Bronchial epithelial cell (primary cell): ENCODE data around the gene NFRKB. TPM values are rescaled to one million over a fixed set of nuclear protein-coding genes. Genes with fewer than 3 reads are reported as not detected.
A peak's percentile ranks its signal among the peaks of the same experiment; 100 is the strongest.

Source experiments
- DNase-seq: peaks from one replicate; pipeline ENCODE4 v3.0.0-alpha.2; 2010; ENCODE audit warnings: low read depth
- FAIRE-seq: peaks from 2 replicates; lab custom pipeline; 2011; peaks lifted over from hg19 to GRCh38; lab: Jason Lieb, UNC
- H3K27me3 ChIP-seq: 2 replicates; pipeline ENCODE4 v1.5.1; 2011; ENCODE audit warnings: low read length; ENCODE audit not compliant: control insufficient read depth, insufficient read depth
- H3K36me3 ChIP-seq: 2 replicates; pipeline ENCODE4 v1.5.1; 2011; ENCODE audit warnings: low read length; ENCODE audit not compliant: control insufficient read depth, insufficient read depth
- H3K4me3 ChIP-seq: 2 replicates; pipeline ENCODE4 v1.5.1; 2011; ENCODE audit warnings: mild to moderate bottlenecking, low read depth, low read length, control low read depth
- CTCF ChIP-seq: IDR thresholded peaks from 2 replicates; pipeline ENCODE4 v1.5.1; 2011; ENCODE audit warnings: mild to moderate bottlenecking, moderate library complexity, low read length, control low read depth, inconsistent platforms; ENCODE audit not compliant: insufficient read depth, severe bottlenecking
- total RNA-seq: library from RNA; depleted of rRNA; stranded (reverse); fragments of >200 nt; gene quantifications from 2 replicates; pipeline ENCODE4 v1.2.1, GENCODE V29; 2014

NFRKB gene
- total RNA-seq, 1 donor from 2014 or later: 26.3 TPM

GRCh38 chr11:129918361-129918760 lies 23.0 kb upstream of the NFRKB start:
- DNase-seq: no peak
- no peak for TF ChIP-seq CTCF
- Histone ChIP-seq H3K27me3 (no peaks in the 10 kb centered on the region), H3K4me3 (no peak overlapping the region), H3K36me3 (peaks cover 15% of the 10 kb centered on the region)
- FAIRE-seq: peak; percentile 7

GRCh38 chr11:129917231-129917630 lies 21.9 kb upstream of the NFRKB start:
- Histone ChIP-seq H3K27me3 (no peaks in the 10 kb centered on the region), H3K4me3 (no peak overlapping the region), H3K36me3 (peaks cover 12% of the 10 kb centered on the region)
- TF ChIP-seq CTCF: no peak
- DNase-seq: no peak
- no peak for FAIRE-seq

- DNase-seq (peak; percentile 22), FAIRE-seq (no peak)
- H3K36me3 ChIP-seq: peaks cover 8% of the 10 kb centered on the region
- no peak overlapping the region for H3K4me3 ChIP-seq
- TF ChIP-seq CTCF: no peak
- no peaks in the 10 kb centered on the region for H3K27me3 ChIP-seq
These were observed 15.9 kb upstream of the NFRKB start for GRCh38 chr11:129911298-129911697.

GRCh38 chr11:129910360-129910759 lies 15.0 kb upstream of the NFRKB start:
- no peak overlapping the region for H3K4me3 ChIP-seq
- FAIRE-seq (no peak), DNase-seq (no peak)
- H3K27me3 ChIP-seq: no peaks in the 10 kb centered on the region
- peaks cover 7% of the 10 kb centered on the region for H3K36me3 ChIP-seq
- TF ChIP-seq CTCF: no peak

- H3K36me3 ChIP-seq: peaks cover 1% of the 10 kb centered on the region
- no peak for TF ChIP-seq CTCF
These were observed 10.0 kb upstream of the NFRKB start for GRCh38 chr11:129905402-129905801.

GRCh38 chr11:129896062-129896461 lies 684 bp upstream of the NFRKB start:
- Histone ChIP-seq H3K36me3 (peaks cover 8% of the 10 kb centered on the region), H3K4me3 (peak overlapping the region; percentile 79), H3K27me3 (no peaks in the 10 kb centered on the region)
- DNase-seq (no peak), FAIRE-seq (no peak)
- TF ChIP-seq CTCF: no peak

More at GRCh38 chr11:129905402-129905801, 10.0 kb upstream of the NFRKB start:
- Histone ChIP-seq H3K4me3 (no peak overlapping the region), H3K27me3 (no peaks in the 10 kb centered on the region)
- peak; percentile 52 for FAIRE-seq
- no peak for DNase-seq
